A549 (cell line): Measurements from ENCODE around the gene P2RX4.

Experiments used
- ELK1 ChIP-seq: fragments of 150-350 bp; IDR thresholded peaks from 2 replicates; pipeline ENCODE4 v1.6.1; 2014; ENCODE audit warnings: low read depth, mild to moderate bottlenecking, low read length
- MYC ChIP-seq: IDR thresholded peaks from 2 replicates; pipeline ENCODE4 v1.6.1; 2012; ENCODE audit warnings: mild to moderate bottlenecking, inconsistent platforms, low read length, improper control_type of control experiment, borderline replicate concordance
- POLR2A ChIP-seq: IDR thresholded peaks from 2 replicates; pipeline ENCODE4 v1.6.1; 2012; ENCODE audit warnings: mild to moderate bottlenecking, low read length
- TF ChIP-seq, protein P1 (sequence below): fragments of >200 bp; sonication (Bioruptor Twin); formaldehyde crosslinking; IDR thresholded peaks from 3 replicates; pipeline ENCODE4 v1.5.1; 2016

DNA sequence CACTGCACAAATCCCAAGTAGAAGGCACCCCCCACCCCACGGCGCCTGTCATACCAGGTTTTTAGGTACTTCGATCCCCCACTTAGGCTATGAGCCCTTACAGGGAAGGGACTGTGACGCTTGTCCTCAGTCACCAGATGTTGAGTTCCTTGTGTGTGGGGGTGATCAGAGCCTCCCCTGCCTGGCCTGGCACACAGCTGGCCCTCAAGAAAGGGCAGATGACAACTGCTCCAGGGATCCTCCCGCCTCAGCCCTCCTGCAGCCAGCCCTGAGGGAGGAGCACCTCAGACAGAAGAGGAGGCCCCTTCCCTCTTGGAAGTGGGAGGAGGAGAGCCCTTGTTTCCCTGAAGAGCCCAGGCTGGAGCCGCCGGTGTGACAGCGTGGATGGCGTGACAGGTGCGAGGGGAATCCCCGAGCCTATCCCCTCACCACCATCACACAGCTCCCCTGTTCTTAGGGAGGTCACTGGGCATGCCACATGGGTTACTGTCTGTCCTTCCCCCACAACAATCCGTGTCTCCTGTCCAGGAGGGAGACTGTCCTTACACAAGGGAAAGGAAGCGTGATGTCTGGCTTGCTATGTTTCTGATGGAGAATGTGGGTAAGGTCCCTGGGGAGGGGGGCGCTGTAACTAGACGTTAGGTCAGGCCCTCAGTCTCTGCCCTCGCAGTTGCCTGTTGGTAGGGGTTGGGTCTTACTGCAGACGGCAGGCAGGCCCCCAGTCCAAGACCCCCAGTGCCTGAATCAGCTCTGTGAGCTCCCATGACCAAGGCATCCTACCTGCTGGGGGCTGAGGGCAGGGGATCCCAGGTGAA lies 31.4 kb downstream of the P2RX4 start:
- TF ChIP-seq, protein P1, sequence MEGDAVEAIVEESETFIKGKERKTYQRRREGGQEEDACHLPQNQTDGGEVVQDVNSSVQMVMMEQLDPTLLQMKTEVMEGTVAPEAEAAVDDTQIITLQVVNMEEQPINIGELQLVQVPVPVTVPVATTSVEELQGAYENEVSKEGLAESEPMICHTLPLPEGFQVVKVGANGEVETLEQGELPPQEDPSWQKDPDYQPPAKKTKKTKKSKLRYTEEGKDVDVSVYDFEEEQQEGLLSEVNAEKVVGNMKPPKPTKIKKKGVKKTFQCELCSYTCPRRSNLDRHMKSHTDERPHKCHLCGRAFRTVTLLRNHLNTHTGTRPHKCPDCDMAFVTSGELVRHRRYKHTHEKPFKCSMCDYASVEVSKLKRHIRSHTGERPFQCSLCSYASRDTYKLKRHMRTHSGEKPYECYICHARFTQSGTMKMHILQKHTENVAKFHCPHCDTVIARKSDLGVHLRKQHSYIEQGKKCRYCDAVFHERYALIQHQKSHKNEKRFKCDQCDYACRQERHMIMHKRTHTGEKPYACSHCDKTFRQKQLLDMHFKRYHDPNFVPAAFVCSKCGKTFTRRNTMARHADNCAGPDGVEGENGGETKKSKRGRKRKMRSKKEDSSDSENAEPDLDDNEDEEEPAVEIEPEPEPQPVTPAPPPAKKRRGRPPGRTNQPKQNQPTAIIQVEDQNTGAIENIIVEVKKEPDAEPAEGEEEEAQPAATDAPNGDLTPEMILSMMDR, result no peak
- TF ChIP-seq MYC, result no peak
- no peak for TF ChIP-seq POLR2A
- TF ChIP-seq ELK1, result no peak
